Stimulated activated naive CD8-positive, alpha-beta T cell treated with anti-CD3 and anti-CD28 coated beads, Interleukin-15, Interleukin-2, amounts not matched to agents 100 ng/mL and 50 ng/mL, for 24 hours (primary cell): ENCODE data around the gene SH3PXD2A.

Experiments used
- H3K27ac Mint-ChIP-seq: one replicate; pipeline ENCODE4 v1.8.0; 2021; ENCODE audit warnings: mild to moderate bottlenecking, mixed read lengths
- H3K27me3 Mint-ChIP-seq: one replicate; pipeline ENCODE4 v1.8.0; 2021; ENCODE audit warnings: mixed read lengths
- H3K36me3 Mint-ChIP-seq: one replicate; pipeline ENCODE4 v1.8.0; 2021; ENCODE audit warnings: low read depth, mixed read lengths
- H3K4me1 Mint-ChIP-seq: one replicate; pipeline ENCODE4 v1.8.0; 2021; ENCODE audit warnings: low read depth, mixed read lengths
- H3K4me3 Mint-ChIP-seq: one replicate; pipeline ENCODE4 v1.8.0; 2021; ENCODE audit warnings: mild to moderate bottlenecking, mixed read lengths
- H3K9me3 Mint-ChIP-seq: one replicate; pipeline ENCODE4 v1.8.0; 2021; ENCODE audit warnings: mixed read lengths

SH3PXD2A gene

GRCh38 chr10:103855424-103855823 lies at the start of gene SH3PXD2A:
Gene SH3PXD2A (minus strand): TSS chr10:103855576. CDS start chr10:103855266, 310 bp downstream.
- Mint-ChIP-seq H3K27me3 (peaks cover 35% of the 10 kb centered on the region), H3K9me3 (no peaks in the 10 kb centered on the region), H3K36me3 (no peaks in the 10 kb centered on the region), H3K4me1 (peaks cover 13% of the 10 kb centered on the region), H3K27ac (no peak within 1 kb of the TSS), H3K4me3 (peak within 1 kb of the TSS; percentile 72)

GRCh38 chr10:103901299-103901698 lies 45.9 kb upstream of the SH3PXD2A start:
- H3K27me3 Mint-ChIP-seq = no peaks in the 10 kb centered on the region
- H3K36me3 Mint-ChIP-seq = peaks cover 40% of the 10 kb centered on the region
- H3K4me3 Mint-ChIP-seq = peak overlapping the region; percentile 71
- H3K27ac Mint-ChIP-seq = peak overlapping the region; percentile 31
- no peaks in the 10 kb centered on the region for H3K9me3 Mint-ChIP-seq
- H3K4me1 Mint-ChIP-seq = peaks cover 60% of the 10 kb centered on the region

GRCh38 chr10:103899312-103899711 lies 43.9 kb upstream of the SH3PXD2A start:
- Mint-ChIP-seq H3K4me1 (peaks cover 63% of the 10 kb centered on the region), H3K36me3 (peaks cover 52% of the 10 kb centered on the region), H3K4me3 (no peak overlapping the region), H3K27me3 (no peaks in the 10 kb centered on the region), H3K27ac (no peak overlapping the region), H3K9me3 (no peaks in the 10 kb centered on the region)

- Mint-ChIP-seq H3K27me3 (no peaks in the 10 kb centered on the region), H3K4me3 (no peak overlapping the region), H3K4me1 (peaks cover 64% of the 10 kb centered on the region), H3K27ac (no peak overlapping the region), H3K36me3 (peaks cover 52% of the 10 kb centered on the region), H3K9me3 (no peaks in the 10 kb centered on the region)
Measured at GRCh38 chr10:103897241-103897774, 41.9 kb upstream of the SH3PXD2A start.

GRCh38 chr10:103896225-103896624 lies 40.8 kb upstream of the SH3PXD2A start:
- peaks cover 54% of the 10 kb centered on the region for H3K36me3 Mint-ChIP-seq
- peaks cover 53% of the 10 kb centered on the region for H3K4me1 Mint-ChIP-seq
- H3K4me3 Mint-ChIP-seq = no peak overlapping the region
- H3K27ac Mint-ChIP-seq = peak overlapping the region; percentile 80
- H3K27me3 Mint-ChIP-seq = no peaks in the 10 kb centered on the region
- H3K9me3 Mint-ChIP-seq = no peaks in the 10 kb centered on the region

- Mint-ChIP-seq H3K4me3 (no peak overlapping the region), H3K36me3 (peaks cover 56% of the 10 kb centered on the region), H3K27me3 (no peaks in the 10 kb centered on the region), H3K9me3 (no peaks in the 10 kb centered on the region), H3K4me1 (peaks cover 49% of the 10 kb centered on the region), H3K27ac (peak overlapping the region; percentile 80)
Measured at GRCh38 chr10:103895411-103896186, 40.2 kb upstream of the SH3PXD2A start.

- no peaks in the 10 kb centered on the region for H3K9me3 Mint-ChIP-seq
- peak overlapping the region; percentile 80 for H3K27ac Mint-ChIP-seq
- peak overlapping the region; percentile 28 for H3K4me3 Mint-ChIP-seq
- peaks cover 52% of the 10 kb centered on the region for H3K4me1 Mint-ChIP-seq
- peaks cover 56% of the 10 kb centered on the region for H3K36me3 Mint-ChIP-seq
- H3K27me3 Mint-ChIP-seq = no peaks in the 10 kb centered on the region
Measured at GRCh38 chr10:103894441-103894864, 39.1 kb upstream of the SH3PXD2A start.

- no peak overlapping the region for H3K4me3 Mint-ChIP-seq
- H3K27me3 Mint-ChIP-seq = no peaks in the 10 kb centered on the region
- H3K4me1 Mint-ChIP-seq = peaks cover 59% of the 10 kb centered on the region
- H3K9me3 Mint-ChIP-seq = no peaks in the 10 kb centered on the region
- H3K27ac Mint-ChIP-seq = peak overlapping the region; percentile 80
- H3K36me3 Mint-ChIP-seq = peaks cover 58% of the 10 kb centered on the region
Measured at GRCh38 chr10:103893817-103894216, 38.4 kb upstream of the SH3PXD2A start.

- peaks cover 49% of the 10 kb centered on the region for H3K36me3 Mint-ChIP-seq
- H3K27ac Mint-ChIP-seq = no peak overlapping the region
- peaks cover 68% of the 10 kb centered on the region for H3K4me1 Mint-ChIP-seq
- H3K9me3 Mint-ChIP-seq = no peaks in the 10 kb centered on the region
- H3K4me3 Mint-ChIP-seq = no peak overlapping the region
- no peaks in the 10 kb centered on the region for H3K27me3 Mint-ChIP-seq
Measured at GRCh38 chr10:103892181-103892580, 36.8 kb upstream of the SH3PXD2A start.

- Mint-ChIP-seq H3K27ac (peak overlapping the region; percentile 84), H3K36me3 (peaks cover 36% of the 10 kb centered on the region), H3K4me3 (no peak overlapping the region), H3K27me3 (no peaks in the 10 kb centered on the region), H3K9me3 (no peaks in the 10 kb centered on the region), H3K4me1 (peaks cover 60% of the 10 kb centered on the region)
Measured at GRCh38 chr10:103890688-103891087, 35.3 kb upstream of the SH3PXD2A start.

GRCh38 chr10:103890194-103890658 lies 34.9 kb upstream of the SH3PXD2A start:
- H3K4me3 Mint-ChIP-seq = no peak overlapping the region
- H3K36me3 Mint-ChIP-seq = peaks cover 32% of the 10 kb centered on the region
- H3K27ac Mint-ChIP-seq = peak overlapping the region; percentile 84
- no peaks in the 10 kb centered on the region for H3K27me3 Mint-ChIP-seq
- no peaks in the 10 kb centered on the region for H3K9me3 Mint-ChIP-seq
- H3K4me1 Mint-ChIP-seq = peaks cover 55% of the 10 kb centered on the region

- Mint-ChIP-seq H3K27me3 (no peaks in the 10 kb centered on the region), H3K27ac (peak overlapping the region; percentile 79), H3K36me3 (peaks cover 32% of the 10 kb centered on the region), H3K4me1 (peaks cover 45% of the 10 kb centered on the region), H3K4me3 (no peak overlapping the region), H3K9me3 (no peaks in the 10 kb centered on the region)
Measured at GRCh38 chr10:103889121-103889720, 33.8 kb upstream of the SH3PXD2A start.

GRCh38 chr10:103888113-103888841 lies 32.9 kb upstream of the SH3PXD2A start:
- Mint-ChIP-seq H3K4me1 (peaks cover 36% of the 10 kb centered on the region), H3K27ac (peak overlapping the region; percentile 83), H3K9me3 (no peaks in the 10 kb centered on the region), H3K27me3 (no peaks in the 10 kb centered on the region), H3K4me3 (peak overlapping the region; percentile 5), H3K36me3 (peaks cover 33% of the 10 kb centered on the region)

GRCh38 chr10:103885617-103886016 lies 30.2 kb upstream of the SH3PXD2A start:
- no peak overlapping the region for H3K27ac Mint-ChIP-seq
- peaks cover 27% of the 10 kb centered on the region for H3K4me1 Mint-ChIP-seq
- no peaks in the 10 kb centered on the region for H3K27me3 Mint-ChIP-seq
- no peaks in the 10 kb centered on the region for H3K9me3 Mint-ChIP-seq
- H3K36me3 Mint-ChIP-seq = peaks cover 38% of the 10 kb centered on the region
- no peak overlapping the region for H3K4me3 Mint-ChIP-seq
